HepG2 (cell line): ENCODE results near the gene CBX2. TPM values are rescaled to one million over a fixed set of nuclear protein-coding genes. Genes with fewer than 3 reads are reported as not detected.

Source experiments
- BORCS8-MEF2B ChIP-seq: sonication (generic); formaldehyde crosslinking; IDR thresholded peaks from 2 replicates; pipeline ENCODE4 v1.8.0; 2022; ENCODE audit warnings: mild to moderate bottlenecking, missing genetic modification reagents
- DNMT1 ChIP-seq: sonication (generic); formaldehyde crosslinking; IDR thresholded peaks from 2 replicates; pipeline ENCODE4 v1.5.1; 2020; ENCODE audit warnings: mild to moderate bottlenecking, missing genetic modification reagents
- FOXA1 ChIP-seq, 2 experiments: fragments of 450-650 bp in 1 of 2; sonication (generic) in 1 of 2; formaldehyde crosslinking in 1 of 2; IDR thresholded peaks; 2 replicates each; pipeline versions ENCODE4 v1.4.0 to v1.6.1; 2016 to 2020; ENCODE audit warnings: missing genetic modification reagents in 1 of 2
- GFI1 ChIP-seq: sonication (generic); formaldehyde crosslinking; IDR thresholded peaks from 2 replicates; pipeline ENCODE4 v1.5.0; 2020; ENCODE audit warnings: missing genetic modification reagents, mild to moderate bottlenecking, borderline replicate concordance
- HDAC2 ChIP-seq: sonication (generic); formaldehyde crosslinking; IDR thresholded peaks from 2 replicates; pipeline ENCODE4 v1.4.0; 2020; ENCODE audit warnings: missing genetic modification reagents
- KLF11 ChIP-seq: IDR thresholded peaks from 2 replicates; pipeline ENCODE4 v1.6.1; 2016; ENCODE audit warnings: missing compliant biosample characterization
- MIER2 ChIP-seq: IDR thresholded peaks from 2 replicates; pipeline ENCODE4 v1.6.1; 2016; ENCODE audit warnings: missing biosample characterization, missing genetic modification reagents
- POLR2G ChIP-seq: fragments of 200-400 bp; formaldehyde crosslinking; IDR thresholded peaks from 2 replicates; pipeline ENCODE4 v1.6.1; 2018; ENCODE audit warnings: mild to moderate bottlenecking, low read depth, low read length, moderate library complexity
- PRMT3 ChIP-seq: sonication (generic); formaldehyde crosslinking; IDR thresholded peaks from 2 replicates; pipeline ENCODE4 v1.8.1; 2022; ENCODE audit warnings: low read depth, mild to moderate bottlenecking, moderate library complexity, missing genetic modification reagents, borderline replicate concordance
- ZNF10 ChIP-seq: sonication (generic); formaldehyde crosslinking; IDR thresholded peaks from 2 replicates; pipeline ENCODE4 v1.4.0; 2020; ENCODE audit warnings: mild to moderate bottlenecking, low read depth, missing genetic modification reagents, borderline replicate concordance
- ZNF605 ChIP-seq: sonication (generic); formaldehyde crosslinking; IDR thresholded peaks from 2 replicates; pipeline ENCODE4 v1.8.0; 2022; ENCODE audit warnings: mild to moderate bottlenecking, missing genetic modification reagents
- ZNF614 ChIP-seq: IDR thresholded peaks from 2 replicates; pipeline ENCODE4 v1.6.1; 2018; ENCODE audit warnings: missing biosample characterization, missing genetic modification reagents, inconsistent platforms, borderline replicate concordance
- ZNF652 ChIP-seq: IDR thresholded peaks from 2 replicates; pipeline ENCODE4 v1.6.1; 2016; ENCODE audit warnings: low read depth, borderline replicate concordance
- polyA plus RNA-seq, 8 experiments: library from polyadenylated mRNA; depleted of rRNA in 3 of 8; stranded (reverse) in 7 of 8; unstranded in 1 of 8; fragments of >200 nt; fragmentation: Illumina TruSeq in 4 of 8; extraction: Trizol in 4 of 8; gene quantifications; 2 replicates each; pipeline versions ENCODE4 v1.2.1 to v1.2.3, GENCODE V29; 2011 to 2016; ENCODE audit warnings: low read depth in 4 of 8, missing spikeins in 1 of 8, mixed read lengths in 1 of 8; ENCODE audit not compliant: insufficient read depth in 1 of 8
- total RNA-seq, 5 experiments: library from RNA; depleted of rRNA; stranded (reverse); fragments of >200 nt; fragmentation: Illumina TruSeq; extraction: Trizol; gene quantifications; 2 replicates each; pipeline ENCODE4 v1.2.3, GENCODE V29; 2016; ENCODE audit warnings: low read depth in 1 of 5
- TF ChIP-seq, protein P1 (sequence below): sonication (generic); formaldehyde crosslinking; IDR thresholded peaks from 2 replicates; pipeline ENCODE4 v1.8.1; 2022; ENCODE audit warnings: mild to moderate bottlenecking, missing genetic modification reagents

The CBX2 gene
- total and polyA plus RNA-seq, 2 of the 13 experiments (the other 11 are each of a cell fraction or from before 2014, with no cell fraction given) = 14.5 to 31.1 TPM

DNA sequence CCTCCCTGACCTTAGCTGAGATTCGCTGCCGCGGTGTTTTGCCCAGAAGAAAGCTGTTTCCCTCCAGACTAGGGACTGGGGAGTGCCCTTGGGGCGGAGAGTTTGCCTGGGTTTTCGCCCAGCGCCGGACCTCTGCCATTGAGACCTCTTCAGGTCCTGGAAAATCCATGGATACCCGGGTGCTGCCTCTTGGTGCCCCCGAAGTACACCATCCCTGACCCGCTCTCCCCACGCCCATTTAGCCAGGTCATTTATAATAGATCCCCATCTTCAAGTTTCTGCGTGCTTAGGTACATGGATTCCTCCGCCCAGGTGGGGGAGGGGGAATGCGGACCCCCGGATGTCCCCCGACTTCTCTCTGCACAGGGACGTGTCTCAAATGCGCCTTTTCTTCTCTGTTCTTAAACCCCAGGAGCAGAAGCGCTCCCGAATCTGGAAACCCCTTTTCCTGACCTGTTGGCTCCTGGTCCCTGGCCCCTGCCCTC lies 34.0 kb downstream of the CBX2 start (continued):
- no peak for TF ChIP-seq ZNF614
- TF ChIP-seq ZNF10 (CRISPR knock-in tag) = no peak
- no peak for TF ChIP-seq MIER2 (CRISPR knock-in tag)
- TF ChIP-seq BORCS8-MEF2B (CRISPR knock-in tag) = 0 out of 2 replicates have a peak, but pooled peaks have one; percentile 10
- TF ChIP-seq KLF11 (CRISPR knock-in tag) = no peak
- TF ChIP-seq FOXA1 (IDR thresholded peaks at IDR 0.05) = no peak
- no peak for TF ChIP-seq FOXA1 (CRISPR knock-in tag; IDR thresholded peaks at IDR 0.05)
- 0 out of 2 replicates have a peak, but pooled peaks have one; percentile 12 for TF ChIP-seq DNMT1 (CRISPR knock-in tag)
- TF ChIP-seq, protein P1, sequence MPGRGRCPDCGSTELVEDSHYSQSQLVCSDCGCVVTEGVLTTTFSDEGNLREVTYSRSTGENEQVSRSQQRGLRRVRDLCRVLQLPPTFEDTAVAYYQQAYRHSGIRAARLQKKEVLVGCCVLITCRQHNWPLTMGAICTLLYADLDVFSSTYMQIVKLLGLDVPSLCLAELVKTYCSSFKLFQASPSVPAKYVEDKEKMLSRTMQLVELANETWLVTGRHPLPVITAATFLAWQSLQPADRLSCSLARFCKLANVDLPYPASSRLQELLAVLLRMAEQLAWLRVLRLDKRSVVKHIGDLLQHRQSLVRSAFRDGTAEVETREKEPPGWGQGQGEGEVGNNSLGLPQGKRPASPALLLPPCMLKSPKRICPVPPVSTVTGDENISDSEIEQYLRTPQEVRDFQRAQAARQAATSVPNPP (CRISPR knock-in tag) = no peak
- TF ChIP-seq ZNF605 (CRISPR knock-in tag) = no peak
- TF ChIP-seq PRMT3 (CRISPR knock-in tag) = no peak
- 0 out of 2 replicates have a peak, but pooled peaks have one; percentile 12 for TF ChIP-seq GFI1 (CRISPR knock-in tag)
- no peak for TF ChIP-seq ZNF652
- TF ChIP-seq HDAC2 (CRISPR knock-in tag) = no peak
- no peak for TF ChIP-seq POLR2G
- TF ChIP-seq, all 625 proteins: peak for 11
